Measurements from ENCODE around the gene SSR1.

The SSR1 gene

DNA sequence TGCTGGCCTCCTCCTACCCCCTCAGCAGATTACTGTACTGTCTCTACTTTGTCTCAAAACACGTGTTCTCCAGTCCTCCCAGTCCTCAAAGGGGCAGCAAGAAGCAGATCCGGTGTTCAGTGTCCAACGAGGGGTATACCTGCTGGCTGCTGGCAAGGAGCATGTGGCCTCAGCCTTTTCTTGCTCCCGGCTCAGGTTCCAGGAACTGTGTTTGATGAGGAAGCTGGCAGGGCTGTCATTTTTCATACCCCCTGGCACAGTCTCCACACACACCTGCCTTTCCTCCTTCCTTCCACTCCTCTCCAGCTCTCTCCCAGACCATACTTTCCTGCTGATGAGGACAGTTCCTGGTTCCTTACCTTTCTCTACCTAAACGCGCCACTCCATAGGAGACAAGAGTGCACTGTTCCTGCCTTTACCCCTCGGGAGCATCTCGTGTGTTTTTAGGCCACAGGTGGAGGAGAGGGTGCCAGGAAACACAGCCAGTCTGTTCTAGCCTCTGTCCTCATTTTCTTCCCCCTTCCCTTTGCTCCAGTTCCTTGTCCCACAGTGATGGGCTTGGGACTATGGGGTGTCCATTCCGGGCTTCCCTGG, 77.2 kb downstream of the SSR1 start:
- TF ChIP-seq, protein P1, sequence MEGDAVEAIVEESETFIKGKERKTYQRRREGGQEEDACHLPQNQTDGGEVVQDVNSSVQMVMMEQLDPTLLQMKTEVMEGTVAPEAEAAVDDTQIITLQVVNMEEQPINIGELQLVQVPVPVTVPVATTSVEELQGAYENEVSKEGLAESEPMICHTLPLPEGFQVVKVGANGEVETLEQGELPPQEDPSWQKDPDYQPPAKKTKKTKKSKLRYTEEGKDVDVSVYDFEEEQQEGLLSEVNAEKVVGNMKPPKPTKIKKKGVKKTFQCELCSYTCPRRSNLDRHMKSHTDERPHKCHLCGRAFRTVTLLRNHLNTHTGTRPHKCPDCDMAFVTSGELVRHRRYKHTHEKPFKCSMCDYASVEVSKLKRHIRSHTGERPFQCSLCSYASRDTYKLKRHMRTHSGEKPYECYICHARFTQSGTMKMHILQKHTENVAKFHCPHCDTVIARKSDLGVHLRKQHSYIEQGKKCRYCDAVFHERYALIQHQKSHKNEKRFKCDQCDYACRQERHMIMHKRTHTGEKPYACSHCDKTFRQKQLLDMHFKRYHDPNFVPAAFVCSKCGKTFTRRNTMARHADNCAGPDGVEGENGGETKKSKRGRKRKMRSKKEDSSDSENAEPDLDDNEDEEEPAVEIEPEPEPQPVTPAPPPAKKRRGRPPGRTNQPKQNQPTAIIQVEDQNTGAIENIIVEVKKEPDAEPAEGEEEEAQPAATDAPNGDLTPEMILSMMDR (IDR thresholded peaks at IDR 0.05; ENCODE audit: low read depth, low read length), result no peak
- Histone ChIP-seq H3K4me3 (ENCODE audit: low read depth, low read length) (no peak overlapping the region), H3K36me3 (peaks cover 66% of the 10 kb centered on the region), H3K27me3 (ENCODE audit: insufficient read depth, low read depth, severe bottlenecking) (no peaks in the 10 kb centered on the region), H3K9me3 (ENCODE audit: severe bottlenecking) (no peaks in the 10 kb centered on the region), H3K27ac (no peak overlapping the region)
- DNase-seq, result no peak

DNA sequence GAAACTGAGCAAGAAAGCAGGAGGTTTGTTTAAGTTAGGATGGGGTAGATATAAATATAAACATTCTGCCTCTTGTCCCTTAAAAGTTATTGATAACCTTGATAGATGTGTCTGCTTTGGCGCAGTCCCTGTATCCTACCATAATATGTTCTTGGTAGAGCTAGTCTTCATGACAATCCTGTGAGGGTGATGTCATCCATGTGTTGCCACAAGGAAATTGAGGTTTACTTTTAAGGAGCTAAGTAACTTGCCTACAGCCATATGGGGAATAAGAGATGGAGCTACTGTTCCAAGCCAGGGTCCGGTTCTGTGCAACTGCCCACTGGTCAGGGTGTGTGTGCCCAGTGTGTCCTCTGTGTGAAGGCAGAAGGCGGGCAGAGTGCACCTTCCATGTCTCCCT, 78.5 kb downstream of the SSR1 start:
- peaks cover 70% of the 10 kb centered on the region for H3K36me3 ChIP-seq
- TF ChIP-seq, protein P1 (IDR thresholded peaks at IDR 0.05; ENCODE audit: low read depth, low read length), result no peak
- no peak for DNase-seq
- no peak overlapping the region for H3K27ac ChIP-seq
- H3K27me3 ChIP-seq (ENCODE audit: insufficient read depth, low read depth, severe bottlenecking), result no peaks in the 10 kb centered on the region
- H3K4me3 ChIP-seq (ENCODE audit: low read depth, low read length), result no peak overlapping the region
- H3K9me3 ChIP-seq (ENCODE audit: severe bottlenecking), result no peaks in the 10 kb centered on the region

DNA sequence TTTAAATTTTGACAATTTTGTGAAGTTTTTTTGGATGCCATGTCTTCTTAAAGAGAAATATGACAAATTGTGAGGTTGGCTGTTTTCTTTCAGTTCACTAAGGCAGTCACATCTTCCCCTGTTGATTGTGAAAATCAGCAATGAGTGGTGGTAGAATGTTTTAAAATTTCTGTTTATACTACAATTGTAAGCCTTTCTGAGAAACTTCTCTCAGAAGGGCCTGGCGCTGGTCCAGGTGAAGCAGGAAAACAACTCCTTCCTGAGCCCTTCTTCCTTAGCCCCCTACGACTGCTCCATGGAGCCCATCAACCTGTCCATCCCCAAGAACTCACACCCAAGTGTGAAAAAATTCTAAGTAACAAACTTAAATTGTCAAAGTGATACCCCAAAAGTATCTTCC, 80.6 kb downstream of the SSR1 start:
- Histone ChIP-seq H3K9me3 (ENCODE audit: severe bottlenecking) (no peaks in the 10 kb centered on the region), H3K27ac (no peak overlapping the region), H3K4me3 (ENCODE audit: low read depth, low read length) (no peak overlapping the region), H3K27me3 (ENCODE audit: insufficient read depth, low read depth, severe bottlenecking) (no peaks in the 10 kb centered on the region), H3K36me3 (peaks cover 82% of the 10 kb centered on the region)
- DNase-seq, result no peak
- TF ChIP-seq, protein P1 (IDR thresholded peaks at IDR 0.05; ENCODE audit: low read depth, low read length), result no peak

DNA sequence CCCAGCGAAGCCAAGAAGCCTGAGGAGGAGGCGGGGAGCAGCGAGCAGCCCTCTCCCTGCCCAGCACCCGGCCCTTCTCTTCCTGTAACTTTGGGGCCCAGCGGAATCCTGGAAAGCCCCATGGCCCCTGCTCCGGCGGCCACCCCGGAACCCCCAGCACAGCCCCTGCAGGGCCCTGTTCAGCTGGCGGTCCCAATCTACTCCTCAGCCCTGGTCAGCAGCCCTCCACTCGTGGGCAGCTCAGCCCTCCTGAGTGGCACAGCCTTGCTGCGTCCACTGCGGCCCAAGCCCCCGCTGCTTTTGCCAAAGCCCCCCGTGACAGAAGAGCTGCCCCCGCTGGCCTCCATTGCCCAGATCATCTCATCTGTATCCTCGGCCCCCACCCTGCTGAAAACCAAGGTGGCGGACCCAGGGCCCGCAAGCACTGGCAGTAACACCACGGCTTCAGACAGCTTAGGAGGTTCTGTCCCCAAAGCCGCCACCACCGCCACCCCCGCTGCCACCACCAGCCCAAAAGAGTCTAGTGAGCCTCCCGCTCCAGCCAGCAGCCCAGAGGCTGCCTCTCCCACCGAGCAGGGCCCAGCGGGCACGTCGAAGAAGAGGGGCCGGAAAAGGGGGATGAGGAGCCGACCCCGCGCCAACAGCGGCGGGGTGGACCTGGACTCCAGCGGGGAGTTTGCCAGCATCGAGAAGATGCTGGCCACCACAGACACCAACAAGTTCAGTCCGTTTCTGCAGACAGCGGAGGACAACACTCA, 81.9 kb downstream of the SSR1 start:
- Histone ChIP-seq H3K9me3 (ENCODE audit: severe bottlenecking) (no peaks in the 10 kb centered on the region), H3K36me3 (peaks cover 93% of the 10 kb centered on the region), H3K4me3 (ENCODE audit: low read depth, low read length) (no peak overlapping the region), H3K27ac (no peak overlapping the region), H3K27me3 (ENCODE audit: insufficient read depth, low read depth, severe bottlenecking) (no peaks in the 10 kb centered on the region)
- DNase-seq, result no peak
- TF ChIP-seq, protein P1 (IDR thresholded peaks at IDR 0.05; ENCODE audit: low read depth, low read length), result no peak

DNA sequence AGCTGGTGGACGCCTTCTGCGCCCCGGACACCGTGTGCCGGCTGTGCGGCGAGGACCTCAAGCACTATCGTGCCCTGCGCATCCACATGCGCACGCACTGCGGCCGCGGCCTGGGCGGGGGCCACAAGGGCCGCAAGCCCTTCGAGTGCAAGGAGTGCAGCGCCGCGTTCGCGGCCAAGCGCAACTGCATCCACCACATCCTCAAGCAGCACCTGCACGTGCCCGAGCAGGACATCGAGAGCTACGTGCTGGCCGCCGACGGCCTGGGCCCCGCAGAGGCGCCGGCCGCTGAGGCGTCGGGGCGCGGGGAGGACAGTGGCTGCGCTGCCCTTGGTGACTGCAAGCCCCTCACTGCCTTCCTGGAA, 82.7 kb downstream of the SSR1 start:
- Histone ChIP-seq H3K27ac (no peak overlapping the region), H3K9me3 (ENCODE audit: severe bottlenecking) (no peaks in the 10 kb centered on the region), H3K27me3 (ENCODE audit: insufficient read depth, low read depth, severe bottlenecking) (no peaks in the 10 kb centered on the region), H3K36me3 (peaks cover 92% of the 10 kb centered on the region), H3K4me3 (ENCODE audit: low read depth, low read length) (no peak overlapping the region)
- no peak for DNase-seq
- TF ChIP-seq, protein P1 (IDR thresholded peaks at IDR 0.05; ENCODE audit: low read depth, low read length), result no peak
